ENCODE measurements around the gene GNE. TPM values are rescaled to one million over a fixed set of nuclear protein-coding genes. Genes with fewer than 3 reads are reported as not detected.

The GNE gene
- total RNA-seq, 6 experiments from 2014 or later = 45.4 to 133 (median 76.5) TPM

DNA sequence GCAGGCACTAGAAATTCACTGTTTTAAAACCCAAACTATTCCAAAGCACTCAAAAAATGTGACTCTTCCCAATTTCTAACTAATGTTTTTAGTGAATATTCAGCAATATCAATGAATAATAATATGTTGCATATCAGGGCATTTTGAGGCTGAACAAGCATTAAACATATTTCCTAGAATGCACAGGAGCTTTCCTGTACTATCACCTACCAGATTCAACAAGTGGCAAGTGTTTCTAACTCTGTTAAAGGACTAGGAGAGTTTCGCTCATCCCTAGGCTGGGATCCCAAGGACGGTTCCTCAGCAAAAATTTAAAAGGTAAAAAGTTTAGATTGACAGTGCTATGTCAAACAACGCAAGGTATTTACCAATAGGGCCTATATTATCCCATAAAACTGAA is 21.0 kb downstream of the GNE start:
- DNase-seq (no peak), ATAC-seq (no peak)
- 100% methylated on average over 3 of the region's 3 CpGs for WGBS (ENCODE audit: insufficient coverage, low coverage, low lambda C conversion rate, missing lambda C conversion rate)
- Histone ChIP-seq H3K9me3 (no peaks in the 10 kb centered on the region), H3K36me3 (peaks cover 0 to 63% (median 17%) of the 10 kb centered on the region in 4 donors), H3K27ac (no peak overlapping the region), H3K4me3 (no peak overlapping the region), H3K4me1 (no peaks in the 10 kb centered on the region), H3K27me3 (no peaks in the 10 kb centered on the region)
- intact Hi-C loops (cut with DNase I) = loop anchor here in 1 of 2 donors (10.0 kb wide), 1 partner anchor 98 kb away; no protein-coding TSS in a partner anchor
- TF ChIP-seq CTCF (IDR thresholded peaks at IDR 0.05) (no peak), POLR2A (IDR thresholded peaks at IDR 0.05) (no peak)

DNA sequence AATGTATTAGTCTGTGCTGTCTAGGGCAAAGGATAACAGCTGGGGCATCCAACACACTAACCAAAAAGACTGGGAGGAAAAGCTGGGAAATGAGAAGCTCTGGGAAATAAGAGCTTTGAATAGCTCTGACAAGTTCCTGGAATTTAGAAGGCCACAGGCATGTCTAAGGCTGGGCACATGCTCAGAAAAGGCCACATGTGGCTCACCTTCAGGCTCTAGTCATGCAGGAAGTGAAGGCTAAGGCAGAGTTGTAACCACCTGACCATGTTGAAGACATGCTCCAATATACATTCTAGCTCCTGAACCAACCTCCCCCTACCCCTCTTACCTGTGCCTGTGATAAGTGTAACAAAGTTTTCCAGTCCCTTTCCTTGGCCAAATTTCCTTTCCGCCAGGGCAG is 35.8 kb downstream of the GNE start:
- peak in 2 of 4 donors; percentile 12 to 25 for ATAC-seq
- Histone ChIP-seq H3K9me3 (no peaks in the 10 kb centered on the region), H3K27ac (no peak overlapping the region), H3K36me3 (peaks cover 8 to 97% (median 52%) of the 10 kb centered on the region in 4 donors), H3K27me3 (no peaks in the 10 kb centered on the region), H3K4me3 (no peak overlapping the region), H3K4me1 (no peaks in the 10 kb centered on the region)
- intact Hi-C loops (cut with DNase I) = no loop called here
- no peak for TF ChIP-seq POLR2A (IDR thresholded peaks at IDR 0.05)
- WGBS (ENCODE audit: insufficient coverage, low coverage, low lambda C conversion rate, missing lambda C conversion rate) = 100% methylated on average over 1 of the region's 1 CpG
- DNase-seq = no peak

DNA sequence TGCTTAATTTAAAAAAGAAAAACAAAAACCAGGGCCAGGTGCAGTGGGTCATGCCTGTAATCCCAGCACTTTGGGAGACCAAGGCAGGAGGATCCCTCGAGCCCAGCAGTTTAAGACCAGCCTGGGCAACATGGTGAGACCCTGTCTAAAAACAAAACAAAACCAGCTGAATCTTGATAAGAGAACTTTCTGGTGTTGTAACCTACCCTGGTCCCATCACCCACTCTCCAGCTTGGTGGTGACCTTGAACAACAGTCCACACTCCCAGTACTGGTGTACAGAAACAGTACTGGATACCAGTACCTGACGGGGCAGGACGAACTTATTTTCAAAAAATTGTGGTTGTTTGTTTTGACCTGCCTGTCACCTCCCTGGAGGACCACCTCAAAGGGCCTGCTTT is 36.6 kb downstream of the GNE start:
- Histone ChIP-seq H3K36me3 (peaks cover 8 to 97% (median 50%) of the 10 kb centered on the region in 4 donors), H3K27ac (peak overlapping the region in 1 of 3 donors; percentile 50), H3K27me3 (no peaks in the 10 kb centered on the region), H3K9me3 (no peaks in the 10 kb centered on the region), H3K4me3 (no peak overlapping the region), H3K4me1 (no peaks in the 10 kb centered on the region)
- DNase-seq (peak in 1 of 3 donors; percentile 51), ATAC-seq (peak; percentile 58 to 83 (median 75))
- TF ChIP-seq POLR2A (IDR thresholded peaks at IDR 0.05) (no peak), CTCF (IDR thresholded peaks at IDR 0.05) (no peak)
- 45% methylated on average over 3 of the region's 3 CpGs for WGBS (ENCODE audit: insufficient coverage, low coverage, low lambda C conversion rate, missing lambda C conversion rate)
- intact Hi-C loops (cut with DNase I) = no loop called here

DNA sequence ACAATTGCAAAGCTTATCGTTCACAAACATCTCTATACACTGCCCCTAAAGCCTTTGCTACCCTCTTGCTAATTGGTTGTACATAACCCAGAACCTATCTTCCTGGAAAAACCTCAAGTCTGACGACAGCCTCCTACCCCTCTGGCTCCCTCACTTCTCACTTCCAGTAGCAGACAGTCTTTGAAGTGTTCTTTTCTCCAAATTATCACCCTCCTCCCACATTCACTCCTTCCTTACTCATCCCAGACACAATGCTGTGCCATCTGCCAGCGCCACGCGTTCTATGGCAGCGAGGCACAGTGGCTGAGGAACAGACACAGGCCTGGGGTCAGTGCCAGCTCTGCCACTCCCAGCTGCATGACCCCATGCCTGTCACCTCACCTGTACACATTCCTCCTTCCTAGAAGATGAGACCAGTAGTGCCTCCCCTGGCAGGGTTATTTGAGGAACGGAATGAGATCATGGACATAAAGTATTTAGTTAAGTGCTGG is 39.8 kb downstream of the GNE start:
- no peaks in the 10 kb centered on the region for H3K27me3 ChIP-seq
- no peak for TF ChIP-seq POLR2A (IDR thresholded peaks at IDR 0.05)
- TF ChIP-seq CTCF (IDR thresholded peaks at IDR 0.05) = no peak
- H3K9me3 ChIP-seq = no peaks in the 10 kb centered on the region
- DNase-seq (no peak), ATAC-seq (peak in 3 of 4 donors; percentile 4 to 11 (median 10))
- H3K4me3 ChIP-seq = no peak overlapping the region
- WGBS (ENCODE audit: insufficient coverage, low coverage, low lambda C conversion rate, missing lambda C conversion rate) = 79% methylated on average over 6 of the region's 7 CpGs
- H3K36me3 ChIP-seq = peaks cover 8 to 91% (median 43%) of the 10 kb centered on the region in 4 donors
- intact Hi-C loops (cut with DNase I) = no loop called here
- H3K27ac ChIP-seq = no peak overlapping the region
- no peaks in the 10 kb centered on the region for H3K4me1 ChIP-seq

DNA sequence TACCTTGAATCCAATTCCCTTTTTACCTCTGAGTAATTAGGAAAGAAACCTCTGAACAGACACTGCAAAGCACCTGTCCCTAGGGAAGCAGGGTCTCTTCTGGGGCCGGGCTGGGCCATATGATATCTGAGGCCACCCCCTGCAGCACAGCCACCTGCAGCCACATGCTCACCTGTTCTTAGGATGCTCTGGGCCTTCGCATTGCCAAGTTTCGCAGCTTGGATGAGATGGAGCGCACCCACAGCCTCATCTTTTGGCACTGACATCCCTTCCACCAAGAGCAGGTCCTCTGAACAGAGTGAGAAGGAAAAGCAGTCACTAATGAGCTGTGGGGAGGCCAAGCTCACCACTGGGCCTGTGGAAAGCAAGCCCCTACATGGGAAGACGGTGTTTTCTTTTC is 40.2 kb downstream of the GNE start:
- Histone ChIP-seq H3K4me3 (no peak overlapping the region), H3K27ac (no peak overlapping the region), H3K4me1 (no peaks in the 10 kb centered on the region), H3K27me3 (no peaks in the 10 kb centered on the region), H3K36me3 (peaks cover 8 to 90% (median 38%) of the 10 kb centered on the region in 4 donors), H3K9me3 (no peaks in the 10 kb centered on the region)
- DNase-seq (no peak), ATAC-seq (peak in 1 of 4 donors; percentile 2)
- WGBS (ENCODE audit: insufficient coverage, low coverage, low lambda C conversion rate, missing lambda C conversion rate) = 100% methylated on average over 5 of the region's 5 CpGs
- intact Hi-C loops (cut with DNase I) = no loop called here
- TF ChIP-seq CTCF (IDR thresholded peaks at IDR 0.05) (no peak), POLR2A (IDR thresholded peaks at IDR 0.05) (no peak)
